Measurements from ENCODE around the gene TSPEAR.

GRCh38 chr21:44697811-44698734, 13.3 kb downstream of the TSPEAR start:
- TF ChIP-seq CTCF (IDR thresholded peaks at IDR 0.05; ENCODE audit: low read depth, low read length) (no peak), POLR2A (IDR thresholded peaks at IDR 0.05; ENCODE audit: extremely low read depth, insufficient read length) (no peak), MYC (IDR thresholded peaks at IDR 0.05; ENCODE audit: low read depth, low read length) (no peak), MAX (IDR thresholded peaks at IDR 0.05; ENCODE audit: low read depth, low read length) (no peak)

Measured in NB4 (cell line).